Neural crest cell (in vitro differentiated cells): ENCODE results near the gene TMEM259. TPM values are rescaled to one million over a fixed set of nuclear protein-coding genes. Genes with fewer than 3 reads are reported as not detected.

ENCODE experiments used
- DNase-seq: peaks from one replicate; pipeline ENCODE4 v3.0.0; 2021; ENCODE audit warnings: low read depth, mixed read lengths, low spot score
- H3K27ac Mint-ChIP-seq: one replicate; pipeline ENCODE4 v1.8.0; 2021; ENCODE audit warnings: mild to moderate bottlenecking, mixed read lengths; ENCODE audit not compliant: unreplicated experiment
- H3K27me3 Mint-ChIP-seq: 2 replicates; pipeline ENCODE4 v1.8.0; 2021; ENCODE audit warnings: low read depth, mild to moderate bottlenecking, mixed read lengths
- H3K36me3 Mint-ChIP-seq: 2 replicates; pipeline ENCODE4 v1.8.0; 2021; ENCODE audit warnings: low read depth, mild to moderate bottlenecking, mixed read lengths
- H3K4me1 Mint-ChIP-seq: 2 replicates; pipeline ENCODE4 v1.8.0; 2021; ENCODE audit warnings: mixed read lengths
- H3K4me3 Mint-ChIP-seq: one replicate; pipeline ENCODE4 v1.8.0; 2021; ENCODE audit warnings: mild to moderate bottlenecking, mixed read lengths
- H3K9me3 Mint-ChIP-seq: 2 replicates; pipeline ENCODE4 v1.8.0; 2021; ENCODE audit warnings: mixed read lengths
- CTCF ChIP-seq: fragments of 200-600 bp; sonication (generic); conservative IDR thresholded peaks from 2 replicates; pipeline ENCODE4 v1.5.0; 2021; ENCODE audit warnings: antibody characterized with exemption, mild to moderate bottlenecking
- total RNA-seq: library from RNA; stranded (reverse); gene quantifications from 2 replicates; pipeline ENCODE4 v1.2.1, GENCODE V29; 2021

The TMEM259 gene
- total RNA-seq, 1 donor from 2014 or later = 170 TPM

DNA sequence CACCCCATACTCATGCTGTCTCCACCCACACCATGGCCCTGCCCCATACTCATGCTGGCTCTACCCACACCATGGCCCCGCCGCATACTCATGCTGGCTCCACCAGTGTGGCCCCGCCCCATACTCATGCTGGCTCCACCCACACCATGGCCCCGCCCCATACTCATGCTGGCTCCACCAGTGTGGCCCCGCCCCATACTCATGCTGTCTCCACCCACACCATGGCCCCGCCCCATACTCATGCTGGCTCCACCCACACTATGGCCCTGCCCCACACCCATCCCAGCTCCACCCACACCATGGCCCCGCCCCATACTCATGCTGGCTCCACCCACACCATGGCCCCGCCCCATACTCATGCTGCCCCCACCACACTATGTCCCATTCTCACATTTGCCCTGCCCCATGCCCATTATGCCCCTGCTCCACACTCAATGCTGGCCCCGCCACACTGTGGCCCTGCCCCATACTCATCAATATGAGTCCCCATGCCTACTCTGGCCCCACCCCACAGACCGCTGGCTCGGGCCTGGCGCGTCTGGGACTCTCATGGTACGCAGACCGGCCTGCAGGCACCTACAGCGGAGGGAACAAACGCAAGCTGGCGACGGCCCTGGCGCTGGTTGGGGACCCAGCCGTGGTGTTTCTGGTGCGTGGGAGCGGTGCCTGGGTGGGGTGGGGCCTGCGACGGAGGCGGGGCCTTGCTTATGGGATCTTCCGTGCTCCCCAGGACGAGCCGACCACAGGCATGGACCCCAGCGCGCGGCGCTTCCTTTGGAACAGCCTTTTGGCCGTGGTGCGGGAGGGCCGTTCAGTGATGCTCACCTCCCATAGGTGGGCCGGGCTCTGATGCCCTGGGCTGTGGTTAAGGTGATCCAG, 42.3 kb upstream of the TMEM259 start:
- H3K4me1 Mint-ChIP-seq = no peaks in the 10 kb centered on the region
- TF ChIP-seq CTCF = no peak
- H3K36me3 Mint-ChIP-seq = no peaks in the 10 kb centered on the region
- H3K27me3 Mint-ChIP-seq = peaks cover 32% of the 10 kb centered on the region
- H3K27ac Mint-ChIP-seq = no peak overlapping the region
- no peak for DNase-seq
- H3K4me3 Mint-ChIP-seq = no peak overlapping the region
- no peaks in the 10 kb centered on the region for H3K9me3 Mint-ChIP-seq

DNA sequence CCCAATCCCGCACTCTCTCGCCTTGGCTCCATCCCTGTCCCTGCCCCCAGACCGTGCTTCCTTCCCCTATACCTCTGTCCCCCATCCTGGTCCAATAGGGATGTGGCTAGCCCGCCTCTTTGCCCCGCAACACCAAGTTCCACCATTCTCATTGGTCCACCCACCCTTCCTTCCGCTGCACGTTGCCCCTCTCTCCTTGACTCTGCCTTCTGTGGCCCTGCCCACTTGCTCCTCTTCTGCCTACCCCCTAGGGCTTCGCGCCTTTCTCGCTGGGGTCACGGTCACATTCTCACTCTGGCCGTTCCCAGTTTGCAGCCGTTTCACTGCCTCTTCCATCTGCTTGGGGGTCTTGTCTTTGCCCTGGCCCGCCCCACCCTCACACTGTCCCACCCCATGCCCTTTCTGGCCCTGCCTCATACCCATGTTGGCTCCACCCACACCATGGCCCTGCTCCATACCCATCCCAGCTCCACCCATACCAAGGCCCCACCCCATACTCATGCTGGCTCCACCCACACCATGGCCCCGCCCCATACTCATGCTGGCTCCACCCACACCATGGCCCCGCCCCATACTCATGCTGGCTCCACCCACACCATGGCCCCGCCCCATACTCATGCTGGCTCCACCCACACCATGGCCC, 41.6 kb upstream of the TMEM259 start:
- Mint-ChIP-seq H3K27me3 (peaks cover 28% of the 10 kb centered on the region), H3K36me3 (no peaks in the 10 kb centered on the region), H3K9me3 (no peaks in the 10 kb centered on the region), H3K4me1 (no peaks in the 10 kb centered on the region), H3K27ac (no peak overlapping the region), H3K4me3 (no peak overlapping the region)
- no peak for TF ChIP-seq CTCF
- DNase-seq = no peak

- DNase-seq = no peak
- Mint-ChIP-seq H3K9me3 (no peaks in the 10 kb centered on the region), H3K4me3 (no peak overlapping the region), H3K36me3 (no peaks in the 10 kb centered on the region), H3K4me1 (no peaks in the 10 kb centered on the region), H3K27me3 (peaks cover 28% of the 10 kb centered on the region), H3K27ac (no peak overlapping the region)
- no peak for TF ChIP-seq CTCF
Measured at GRCh38 chr19:1061987-1062386, 41.1 kb upstream of the TMEM259 start.

DNA sequence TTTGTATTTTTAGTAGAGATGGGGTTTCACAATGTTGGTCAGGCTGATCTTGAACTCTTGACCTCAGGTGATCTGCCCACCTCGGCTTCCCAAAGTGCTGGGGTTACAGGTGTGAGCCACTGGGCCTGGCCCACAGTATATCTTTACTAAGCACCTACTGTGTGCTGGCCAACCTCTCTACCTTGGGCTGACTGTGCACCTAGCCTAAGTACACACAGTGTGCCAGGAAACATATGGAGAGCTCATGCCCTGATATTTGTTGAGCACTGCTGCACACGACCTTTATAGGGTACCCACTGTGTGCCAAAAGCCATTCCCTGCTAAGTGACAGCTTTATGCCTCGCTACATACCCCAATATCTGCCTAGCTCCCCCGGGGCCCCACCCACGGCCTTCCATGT, 39.8 kb upstream of the TMEM259 start:
- DNase-seq = no peak
- TF ChIP-seq CTCF = no peak
- Mint-ChIP-seq H3K9me3 (no peaks in the 10 kb centered on the region), H3K4me1 (no peaks in the 10 kb centered on the region), H3K27ac (no peak overlapping the region), H3K4me3 (no peak overlapping the region), H3K27me3 (peaks cover 17% of the 10 kb centered on the region), H3K36me3 (no peaks in the 10 kb centered on the region)

- no peak for TF ChIP-seq CTCF
- Mint-ChIP-seq H3K27me3 (no peaks in the 10 kb centered on the region), H3K36me3 (no peaks in the 10 kb centered on the region), H3K27ac (no peak overlapping the region), H3K9me3 (no peaks in the 10 kb centered on the region), H3K4me1 (no peaks in the 10 kb centered on the region), H3K4me3 (no peak overlapping the region)
- DNase-seq = no peak
Measured at GRCh38 chr19:1058112-1058511, 37.2 kb upstream of the TMEM259 start.
